ENCODE measurements around the gene MPHOSPH6. TPM values are rescaled to one million over a fixed set of nuclear protein-coding genes. Genes with fewer than 3 reads are reported as not detected.
"Not testable (repeated sequence)": the region's sequence is repeated elsewhere in the genome, so short reads cannot be mapped to it uniquely, and the experiment has no call there.

Gene MPHOSPH6
- total RNA-seq, result 35.6 and 41.9 TPM in 2 replicates

- peak; percentile 56 for DNase-seq (ENCODE audit: low read depth)
These were observed at the start of gene MPHOSPH6 for GRCh38 chr16:82169861-82170845. Gene MPHOSPH6 (minus strand): TSS chr16:82170224. CDS start chr16:82170175, 49 bp downstream.

- no peak for DNase-seq (ENCODE audit: low read depth)
These were observed 49.3 kb upstream of the MPHOSPH6 start for GRCh38 chr16:82219298-82219697.

GRCh38 chr16:82209314-82209713 lies 39.3 kb upstream of the MPHOSPH6 start:
- DNase-seq (ENCODE audit: low read depth), result not testable (repeated sequence)

- DNase-seq (ENCODE audit: low read depth), result peak; percentile 6
These were observed 33.2 kb upstream of the MPHOSPH6 start for GRCh38 chr16:82203198-82203597.

GRCh38 chr16:82201926-82202325 lies 31.9 kb upstream of the MPHOSPH6 start:
- no peak for DNase-seq (ENCODE audit: low read depth)

GRCh38 chr16:82201351-82201750 lies 31.3 kb upstream of the MPHOSPH6 start:
- DNase-seq (ENCODE audit: low read depth), result no peak

GRCh38 chr16:82199209-82199608 lies 29.2 kb upstream of the MPHOSPH6 start:
- no peak for DNase-seq (ENCODE audit: low read depth)

GRCh38 chr16:82197540-82198240 lies 27.7 kb upstream of the MPHOSPH6 start:
- DNase-seq (ENCODE audit: low read depth), result peak; percentile 32

- no peak for DNase-seq (ENCODE audit: low read depth)
These were observed 26.0 kb upstream of the MPHOSPH6 start for GRCh38 chr16:82195917-82196494.

- no peak for DNase-seq (ENCODE audit: low read depth)
These were observed 24.1 kb upstream of the MPHOSPH6 start for GRCh38 chr16:82194086-82194485.

- peak; percentile 67 for DNase-seq (ENCODE audit: low read depth)
These were observed 22.6 kb upstream of the MPHOSPH6 start for GRCh38 chr16:82192665-82193064.

- DNase-seq (ENCODE audit: low read depth), result no peak
These were observed 20.4 kb upstream of the MPHOSPH6 start for GRCh38 chr16:82190386-82190785.

GRCh38 chr16:82187829-82188228 lies 17.8 kb upstream of the MPHOSPH6 start:
- no peak for DNase-seq (ENCODE audit: low read depth)

- DNase-seq (ENCODE audit: low read depth), result no peak
These were observed 15.0 kb upstream of the MPHOSPH6 start for GRCh38 chr16:82185012-82185411.

GRCh38 chr16:82184213-82184612 lies 14.2 kb upstream of the MPHOSPH6 start:
- DNase-seq (ENCODE audit: low read depth), result no peak

GRCh38 chr16:82183004-82183397 lies 13.0 kb upstream of the MPHOSPH6 start:
- DNase-seq (ENCODE audit: low read depth), result no peak

GRCh38 chr16:82182266-82183003 lies 12.4 kb upstream of the MPHOSPH6 start:
- no peak for DNase-seq (ENCODE audit: low read depth)

GRCh38 chr16:82181461-82182185 lies 11.6 kb upstream of the MPHOSPH6 start:
- no peak for DNase-seq (ENCODE audit: low read depth)

GRCh38 chr16:82178352-82178751 lies 8.3 kb upstream of the MPHOSPH6 start:
- DNase-seq (ENCODE audit: low read depth), result no peak

GRCh38 chr16:82177555-82177954 lies 7.5 kb upstream of the MPHOSPH6 start:
- DNase-seq (ENCODE audit: low read depth), result no peak

- DNase-seq (ENCODE audit: low read depth), result no peak
These were observed 6.2 kb upstream of the MPHOSPH6 start for GRCh38 chr16:82176204-82176603.

Data from renal cortical epithelial cell (primary cell).